ENCODE results near the gene SKAP1.

SKAP1 gene

DNA sequence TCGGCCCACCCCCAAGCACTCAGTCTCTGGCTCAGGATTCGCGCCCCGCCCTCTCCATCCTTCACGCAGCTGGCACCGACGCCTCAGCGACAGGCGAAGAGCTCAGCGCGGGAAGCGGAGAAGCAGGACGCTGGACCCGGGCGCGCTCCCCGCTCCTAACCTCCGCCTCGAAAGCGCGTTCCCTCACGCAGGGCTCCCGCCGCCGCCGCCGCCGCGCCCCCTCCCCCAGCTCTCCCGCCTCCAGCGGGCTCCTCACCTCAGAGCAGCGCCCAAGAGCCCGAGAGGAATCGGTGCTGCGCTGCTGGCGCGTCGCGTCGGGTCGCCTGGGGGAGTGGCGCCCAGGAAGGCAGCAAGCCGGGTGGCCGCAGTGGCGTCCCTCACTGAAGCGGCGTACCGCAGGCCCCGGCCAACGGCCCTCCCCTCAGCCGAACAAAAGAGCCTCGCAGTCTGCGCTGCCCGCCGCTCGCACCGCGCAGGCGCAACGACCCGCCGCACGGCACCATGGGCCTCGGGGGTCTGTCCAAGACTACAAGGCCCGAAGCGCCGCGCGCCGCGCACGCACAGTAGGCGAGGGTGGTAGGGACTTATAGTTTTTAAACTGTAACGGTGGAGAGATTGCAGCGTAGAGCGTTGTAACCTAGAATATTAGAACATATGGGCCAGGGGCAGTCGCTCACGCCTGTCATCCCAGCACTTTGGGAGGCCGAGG is 328.8 kb downstream of the SKAP1 start, which contains the start of gene CBX1:
CBX1 (minus strand) TSS at position 467 of the 709 bp plus-strand sequence. CDS start 24,474 bp downstream, outside the sequence.
- DNase-seq, result peak; percentile 94

DNA sequence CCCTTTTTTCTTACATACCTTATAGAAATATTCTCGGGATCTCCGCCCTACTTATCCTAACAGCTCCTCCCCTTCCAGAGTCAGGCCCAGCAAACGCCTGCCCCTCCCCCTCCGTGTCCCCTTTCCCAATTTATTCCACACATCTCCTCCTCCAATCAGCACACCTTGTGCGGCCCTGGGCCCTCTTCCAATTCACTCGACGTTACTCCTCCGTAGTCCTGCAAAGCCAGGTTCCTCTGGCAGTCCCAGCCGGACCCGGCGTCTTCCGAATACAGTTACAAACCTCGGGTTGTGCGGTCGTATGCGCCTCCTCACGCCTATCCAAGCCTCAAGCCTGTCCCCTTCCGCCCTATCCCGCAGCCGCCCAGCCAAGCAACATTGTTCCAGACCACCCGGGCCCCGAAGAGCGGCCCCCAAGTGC is 329.4 kb downstream of the SKAP1 start:
- peak; percentile 76 for DNase-seq

DNA sequence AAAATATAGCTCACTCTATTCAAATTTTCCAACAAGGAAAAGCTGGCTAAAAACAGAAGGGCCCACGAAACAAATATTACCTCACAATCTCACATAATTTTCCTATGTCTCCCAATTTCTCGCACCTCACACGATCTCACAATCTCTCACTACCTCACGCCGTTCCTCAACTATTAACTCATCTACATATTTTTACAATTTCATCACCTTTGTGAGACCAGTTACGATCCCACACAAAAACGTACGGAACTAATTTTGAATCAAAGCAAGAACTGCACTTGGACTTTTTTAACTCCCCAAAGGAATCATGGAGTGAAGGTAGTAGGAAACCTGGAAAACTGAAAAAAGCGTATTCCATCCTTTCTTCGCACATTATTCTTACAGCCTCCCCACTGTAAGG is 329.9 kb downstream of the SKAP1 start:
- DNase-seq, result no peak

DNA sequence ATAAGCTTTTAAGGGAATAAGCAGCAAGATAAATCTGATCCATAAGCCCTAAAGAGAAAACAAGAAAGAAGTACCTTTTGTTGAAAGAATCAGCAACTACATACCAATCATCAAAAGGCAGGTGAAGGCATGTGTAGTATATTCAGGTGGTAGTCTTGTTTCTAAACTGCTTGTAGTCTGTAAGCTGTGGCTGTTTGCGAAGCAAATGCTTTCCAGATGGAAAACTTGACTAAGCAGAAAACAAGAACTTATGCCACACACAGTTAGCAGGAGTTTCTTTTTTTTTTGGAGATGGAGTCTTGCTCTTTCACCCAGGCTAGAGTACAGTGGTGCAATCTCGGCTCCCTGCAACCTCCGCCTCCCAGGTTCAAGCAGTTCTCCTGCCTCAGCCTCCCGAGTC is 334.4 kb downstream of the SKAP1 start:
- no peak for DNase-seq

DNA sequence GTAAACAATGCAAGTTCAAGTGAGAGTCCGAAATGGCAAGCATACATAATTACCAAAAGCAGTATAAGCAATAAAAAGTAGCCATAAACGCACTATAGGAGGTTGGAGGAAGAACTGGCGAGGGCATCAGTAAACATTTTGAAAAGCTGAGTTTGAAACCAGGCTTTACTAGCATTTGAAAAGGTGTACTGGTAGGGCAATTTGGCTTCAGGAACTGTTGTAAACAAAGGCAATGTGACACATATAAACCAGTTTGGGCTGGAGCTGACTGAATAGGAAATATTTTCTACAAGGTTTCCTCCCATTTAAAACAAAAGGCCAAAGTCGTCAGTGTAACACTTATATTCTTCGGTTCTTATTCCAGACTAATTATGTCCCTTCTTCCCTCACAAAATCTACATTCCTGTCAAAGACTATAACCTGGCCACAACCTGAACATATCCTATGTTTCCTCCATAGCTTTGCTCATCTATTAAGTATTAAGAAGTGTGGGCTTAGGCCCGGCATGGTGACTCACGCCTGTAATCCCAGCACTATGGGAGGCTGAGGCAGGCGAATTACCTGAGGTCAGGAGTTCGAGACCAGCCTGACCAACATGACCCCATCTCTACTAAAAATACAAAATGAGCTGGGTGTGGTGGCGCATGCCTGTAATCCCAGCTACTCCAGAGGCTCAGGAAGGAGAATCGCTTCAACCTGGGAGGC is 336.5 kb downstream of the SKAP1 start:
- no peak for DNase-seq

DNA sequence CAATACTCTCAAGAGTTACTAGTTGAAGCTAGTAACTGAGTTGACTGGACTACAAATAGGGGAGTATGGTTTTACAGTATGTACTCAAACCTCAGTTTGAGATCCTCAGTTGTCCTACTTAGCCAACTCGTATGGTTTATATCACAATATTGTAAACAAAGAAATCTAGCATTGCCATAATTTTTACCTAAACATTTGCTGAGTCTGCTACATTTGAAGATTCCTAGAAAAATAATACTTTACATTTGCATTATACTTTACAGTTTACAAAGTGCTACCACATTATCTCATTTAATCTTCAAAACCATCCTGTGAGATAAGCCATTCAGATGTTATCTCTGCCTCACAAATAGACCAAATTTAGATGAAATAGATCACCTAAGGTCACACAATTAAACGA is 345.1 kb downstream of the SKAP1 start:
- no peak for DNase-seq

All from NCI-H1105 treated with DMSO at 0.1 percent for 48 hours (cell line).